Measurements from ENCODE around the gene SKOR2.

DNA sequence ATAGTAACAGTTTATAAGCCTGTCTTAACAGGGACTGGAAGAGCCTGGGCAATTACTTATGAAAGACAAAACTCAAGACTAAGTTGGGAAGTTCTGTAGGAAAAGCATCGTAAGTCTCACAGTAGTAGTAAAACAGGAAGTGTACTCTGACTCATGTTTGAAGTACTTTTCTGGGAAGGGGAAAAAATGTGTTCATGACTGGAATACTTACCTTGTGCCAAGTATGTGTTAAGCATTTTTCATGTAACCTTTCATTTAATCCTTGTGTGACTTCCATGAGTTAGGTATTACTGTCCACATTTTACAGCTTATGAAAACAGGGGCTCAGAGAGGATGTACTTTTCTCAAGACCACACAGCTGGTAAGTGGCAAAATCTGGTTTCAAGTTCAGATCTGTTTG is 13.7 kb upstream of the SKOR2 start:
- TF ChIP-seq, protein P1, sequence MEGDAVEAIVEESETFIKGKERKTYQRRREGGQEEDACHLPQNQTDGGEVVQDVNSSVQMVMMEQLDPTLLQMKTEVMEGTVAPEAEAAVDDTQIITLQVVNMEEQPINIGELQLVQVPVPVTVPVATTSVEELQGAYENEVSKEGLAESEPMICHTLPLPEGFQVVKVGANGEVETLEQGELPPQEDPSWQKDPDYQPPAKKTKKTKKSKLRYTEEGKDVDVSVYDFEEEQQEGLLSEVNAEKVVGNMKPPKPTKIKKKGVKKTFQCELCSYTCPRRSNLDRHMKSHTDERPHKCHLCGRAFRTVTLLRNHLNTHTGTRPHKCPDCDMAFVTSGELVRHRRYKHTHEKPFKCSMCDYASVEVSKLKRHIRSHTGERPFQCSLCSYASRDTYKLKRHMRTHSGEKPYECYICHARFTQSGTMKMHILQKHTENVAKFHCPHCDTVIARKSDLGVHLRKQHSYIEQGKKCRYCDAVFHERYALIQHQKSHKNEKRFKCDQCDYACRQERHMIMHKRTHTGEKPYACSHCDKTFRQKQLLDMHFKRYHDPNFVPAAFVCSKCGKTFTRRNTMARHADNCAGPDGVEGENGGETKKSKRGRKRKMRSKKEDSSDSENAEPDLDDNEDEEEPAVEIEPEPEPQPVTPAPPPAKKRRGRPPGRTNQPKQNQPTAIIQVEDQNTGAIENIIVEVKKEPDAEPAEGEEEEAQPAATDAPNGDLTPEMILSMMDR (conservative IDR thresholded peaks at IDR 0.05 in 1 of 2, IDR thresholded peaks at IDR 0.05 in 1 of 2; ENCODE audit: low read depth in 1 of 2, low read length in 2 of 2), result no peak
- no peak for TF ChIP-seq EZH2 (IDR thresholded peaks at IDR 0.05; ENCODE audit: low read length, missing control alignments)

Data from fibroblast of lung (primary cell).